Testis (tissue), 3 donors: ENCODE measurements around the gene LRRC7. TPM values are rescaled to one million over a fixed set of nuclear protein-coding genes. Genes with fewer than 3 reads are reported as not detected.

Experiments used
- DNase-seq: peaks from one replicate; pipeline ENCODE4 v3.0.0-alpha.2; 2019
- H3K27ac ChIP-seq, 2 donors: fragments of 200-600 bp; sonication (generic); one replicate each; pipeline ENCODE4 v1.5.1; 2019
- H3K27me3 ChIP-seq: fragments of 200-600 bp; sonication (generic); one replicate; pipeline ENCODE4 v1.5.1; 2019
- H3K36me3 ChIP-seq: fragments of 200-600 bp; sonication (generic); one replicate; pipeline ENCODE4 v1.5.1; 2017; ENCODE audit warnings: low read depth; ENCODE audit errors: missing control alignments
- H3K4me1 ChIP-seq: fragments of 200-600 bp; sonication (generic); one replicate; pipeline ENCODE4 v1.5.1; 2019
- H3K4me3 ChIP-seq, 2 donors: fragments of 200-600 bp; sonication (generic); one replicate each; pipeline ENCODE4 v1.5.1; 2017 to 2019
- H3K9me3 ChIP-seq: fragments of 200-600 bp; sonication (generic); one replicate; pipeline ENCODE4 v1.5.1; 2017
- POLR2A ChIP-seq: fragments of 450-650 bp; IDR thresholded peaks from one replicate; pipeline ENCODE4 v1.6.1; 2017; ENCODE audit warnings: antibody characterized with exemption, mild to moderate bottlenecking, moderate library complexity
- WGBS, 2 donors: methylation state at CpG; one replicate each; pipeline ENCODE4 v1.1.5; 2018; 5-methylcytosine and 5-hydroxymethylcytosine counted together
- intact Hi-C: fragments of 100-400 bp; cut with DNase I; formaldehyde crosslinking; loops from one replicate; pipeline ENCODE4 v1.15.1; 2023; ENCODE audit warnings: low total_unique reads
- polyA plus RNA-seq: library from polyadenylated mRNA; stranded (reverse); fragments of 350-450 nt; fragmentation: Illumina TruSeq; extraction: RNeasy Lipid Tissue Mini Kit (QIAGEN cat#74804); gene quantifications from one replicate; pipeline ENCODE4 v1.2.3, GENCODE V29; 2014; ENCODE audit warnings: low read depth, low replicate concordance; ENCODE audit not compliant: insufficient read depth
- total RNA-seq, 2 donors: library from RNA; depleted of rRNA; stranded (reverse); fragments of >200 nt; gene quantifications; one replicate each; pipeline ENCODE4 v1.2.3, GENCODE V29; 2016
- TF ChIP-seq, protein P1 (sequence below), 3 experiments: fragments of 450-650 bp in 2 of 3; fragments of 200-600 bp in 1 of 3; sonication (generic) in 1 of 3; IDR thresholded peaks; one replicate each; pipeline ENCODE4 v1.5.1; 2016 to 2019; ENCODE audit warnings: antibody characterized with exemption in 3 of 3, mild to moderate bottlenecking in 2 of 3, moderate library complexity in 1 of 3

The LRRC7 gene
- total and polyA plus RNA-seq, 3 donors from 2014 or later = 5.2 to 8.0 (median 6.9) TPM

GRCh38 chr1:69534829-69535228, 32.9 kb upstream of the LRRC7 start:
- no peak for DNase-seq
- Histone ChIP-seq H3K36me3 (no peaks in the 10 kb centered on the region), H3K9me3 (no peaks in the 10 kb centered on the region), H3K27me3 (no peaks in the 10 kb centered on the region), H3K27ac (no peak overlapping the region), H3K4me3 (no peak overlapping the region), H3K4me1 (no peaks in the 10 kb centered on the region)
- intact Hi-C loops = no loop called here
- TF ChIP-seq, protein P1, sequence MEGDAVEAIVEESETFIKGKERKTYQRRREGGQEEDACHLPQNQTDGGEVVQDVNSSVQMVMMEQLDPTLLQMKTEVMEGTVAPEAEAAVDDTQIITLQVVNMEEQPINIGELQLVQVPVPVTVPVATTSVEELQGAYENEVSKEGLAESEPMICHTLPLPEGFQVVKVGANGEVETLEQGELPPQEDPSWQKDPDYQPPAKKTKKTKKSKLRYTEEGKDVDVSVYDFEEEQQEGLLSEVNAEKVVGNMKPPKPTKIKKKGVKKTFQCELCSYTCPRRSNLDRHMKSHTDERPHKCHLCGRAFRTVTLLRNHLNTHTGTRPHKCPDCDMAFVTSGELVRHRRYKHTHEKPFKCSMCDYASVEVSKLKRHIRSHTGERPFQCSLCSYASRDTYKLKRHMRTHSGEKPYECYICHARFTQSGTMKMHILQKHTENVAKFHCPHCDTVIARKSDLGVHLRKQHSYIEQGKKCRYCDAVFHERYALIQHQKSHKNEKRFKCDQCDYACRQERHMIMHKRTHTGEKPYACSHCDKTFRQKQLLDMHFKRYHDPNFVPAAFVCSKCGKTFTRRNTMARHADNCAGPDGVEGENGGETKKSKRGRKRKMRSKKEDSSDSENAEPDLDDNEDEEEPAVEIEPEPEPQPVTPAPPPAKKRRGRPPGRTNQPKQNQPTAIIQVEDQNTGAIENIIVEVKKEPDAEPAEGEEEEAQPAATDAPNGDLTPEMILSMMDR (IDR thresholded peaks at IDR 0.05) = no peak
- TF ChIP-seq POLR2A = no peak
- WGBS, 2 donors = 68 to 86% methylated on average over 1 of the region's 1 CpG

GRCh38 chr1:69535490-69535889, 32.2 kb upstream of the LRRC7 start:
- no peaks in the 10 kb centered on the region for H3K36me3 ChIP-seq
- H3K27ac ChIP-seq = no peak overlapping the region
- 41 to 62% methylated on average over 3 of the region's 3 CpGs for WGBS, 2 donors
- H3K4me3 ChIP-seq = no peak overlapping the region
- DNase-seq = no peak
- no peaks in the 10 kb centered on the region for H3K9me3 ChIP-seq
- TF ChIP-seq POLR2A = no peak
- TF ChIP-seq, protein P1 (IDR thresholded peaks at IDR 0.05) = no peak
- H3K4me1 ChIP-seq = no peaks in the 10 kb centered on the region
- no peaks in the 10 kb centered on the region for H3K27me3 ChIP-seq
- intact Hi-C loops = no loop called here

DNA sequence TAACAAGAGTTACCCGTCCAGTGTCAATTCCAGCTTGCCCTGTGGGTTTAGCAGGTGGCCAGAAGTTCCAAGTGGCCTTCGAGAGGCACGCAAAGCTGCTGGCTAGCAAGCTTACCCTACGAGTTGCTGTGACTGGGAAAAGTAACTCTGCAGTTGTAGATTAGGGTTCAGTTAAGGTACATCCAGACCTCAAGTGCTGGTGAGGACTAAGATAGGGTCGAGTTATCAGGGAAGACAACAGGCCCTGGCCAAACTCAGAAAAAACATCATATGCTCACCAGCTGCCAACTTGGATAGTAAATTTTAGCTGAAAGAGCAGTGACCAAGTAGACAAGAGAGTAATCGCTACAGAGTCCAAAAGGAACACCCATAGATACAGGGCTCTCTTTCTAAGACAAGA, 27.7 kb upstream of the LRRC7 start:
- no peaks in the 10 kb centered on the region for H3K9me3 ChIP-seq
- no peak overlapping the region for H3K4me3 ChIP-seq
- no peak for DNase-seq
- TF ChIP-seq, protein P1 (IDR thresholded peaks at IDR 0.05) = no peak
- 62 to 64% methylated on average over 6 of the region's 6 CpGs for WGBS, 2 donors
- no peak overlapping the region for H3K27ac ChIP-seq
- intact Hi-C loops = no loop called here
- no peaks in the 10 kb centered on the region for H3K36me3 ChIP-seq
- H3K27me3 ChIP-seq = no peaks in the 10 kb centered on the region
- no peaks in the 10 kb centered on the region for H3K4me1 ChIP-seq

DNA sequence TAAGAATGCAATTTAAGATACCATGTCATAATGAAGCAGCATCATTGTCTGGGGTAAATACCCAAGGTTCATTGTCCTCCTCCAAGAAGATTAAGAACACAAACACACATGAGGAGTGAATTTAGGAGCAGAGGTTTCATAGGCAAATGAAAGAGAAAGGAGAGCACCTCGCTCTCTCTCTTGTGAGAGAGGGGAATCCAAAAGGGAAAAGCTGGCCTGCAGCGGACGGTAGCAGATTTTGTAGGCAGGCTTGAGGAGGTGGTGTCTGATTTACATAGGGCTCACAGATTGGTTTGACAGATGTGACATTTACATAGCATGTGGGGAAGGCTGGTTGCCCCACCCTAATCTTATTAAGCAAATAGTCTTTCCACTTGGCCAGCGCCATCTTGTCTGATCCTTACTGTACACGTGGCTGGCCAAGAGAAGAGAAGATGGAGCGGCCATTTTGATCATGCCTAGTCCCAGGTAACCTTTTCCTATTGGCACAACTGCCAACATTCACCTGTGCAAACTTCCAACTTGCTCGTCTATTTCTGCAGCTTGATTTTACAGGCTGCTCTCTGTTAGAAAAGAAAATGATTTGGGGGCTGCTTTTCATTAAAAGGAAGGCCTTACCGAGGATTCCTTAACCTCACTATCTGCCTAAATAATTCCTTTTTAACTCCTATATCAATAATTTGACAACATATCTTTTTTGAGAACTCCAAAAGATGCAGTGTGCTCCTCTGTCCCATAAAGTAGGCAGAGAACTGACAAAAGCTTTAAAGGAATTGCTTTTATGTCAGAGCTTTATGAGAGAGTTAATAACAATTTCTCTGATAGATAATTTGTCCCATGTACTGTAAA, 16.0 kb upstream of the LRRC7 start:
- DNase-seq = no peak
- TF ChIP-seq POLR2A = no peak
- TF ChIP-seq, protein P1 (IDR thresholded peaks at IDR 0.05) = no peak
- Histone ChIP-seq H3K27me3 (no peaks in the 10 kb centered on the region), H3K36me3 (no peaks in the 10 kb centered on the region), H3K4me1 (no peaks in the 10 kb centered on the region), H3K4me3 (no peak overlapping the region), H3K9me3 (no peaks in the 10 kb centered on the region), H3K27ac (no peak overlapping the region)
- intact Hi-C loops = no loop called here
- WGBS, 2 donors = 54 to 72% methylated on average over 8 of the region's 8 CpGs

GRCh38 chr1:69553726-69554125, 14.0 kb upstream of the LRRC7 start:
- no peak overlapping the region for H3K4me3 ChIP-seq
- H3K27ac ChIP-seq = no peak overlapping the region
- H3K36me3 ChIP-seq = no peaks in the 10 kb centered on the region
- intact Hi-C loops = no loop called here
- no peak for TF ChIP-seq POLR2A
- TF ChIP-seq, protein P1 (IDR thresholded peaks at IDR 0.05) = no peak
- no peaks in the 10 kb centered on the region for H3K4me1 ChIP-seq
- no peak for DNase-seq
- no peaks in the 10 kb centered on the region for H3K27me3 ChIP-seq
- H3K9me3 ChIP-seq = no peaks in the 10 kb centered on the region
- WGBS, 2 donors = 89 to 94% methylated on average over 1 of the region's 1 CpG
